Fibroblast of skin of left biceps (primary cell): ENCODE results near the gene TNFRSF12A.
"Not testable (repeated sequence)": the region's sequence is repeated elsewhere in the genome, so short reads cannot be mapped to it uniquely, and the experiment has no call there.

Source experiments
- DNase-seq, 2 experiments: peaks; one replicate each; pipeline ENCODE4 v3.0.0-alpha.2; 2013; ENCODE audit warnings: low read depth in 2 of 2

TNFRSF12A gene

DNA sequence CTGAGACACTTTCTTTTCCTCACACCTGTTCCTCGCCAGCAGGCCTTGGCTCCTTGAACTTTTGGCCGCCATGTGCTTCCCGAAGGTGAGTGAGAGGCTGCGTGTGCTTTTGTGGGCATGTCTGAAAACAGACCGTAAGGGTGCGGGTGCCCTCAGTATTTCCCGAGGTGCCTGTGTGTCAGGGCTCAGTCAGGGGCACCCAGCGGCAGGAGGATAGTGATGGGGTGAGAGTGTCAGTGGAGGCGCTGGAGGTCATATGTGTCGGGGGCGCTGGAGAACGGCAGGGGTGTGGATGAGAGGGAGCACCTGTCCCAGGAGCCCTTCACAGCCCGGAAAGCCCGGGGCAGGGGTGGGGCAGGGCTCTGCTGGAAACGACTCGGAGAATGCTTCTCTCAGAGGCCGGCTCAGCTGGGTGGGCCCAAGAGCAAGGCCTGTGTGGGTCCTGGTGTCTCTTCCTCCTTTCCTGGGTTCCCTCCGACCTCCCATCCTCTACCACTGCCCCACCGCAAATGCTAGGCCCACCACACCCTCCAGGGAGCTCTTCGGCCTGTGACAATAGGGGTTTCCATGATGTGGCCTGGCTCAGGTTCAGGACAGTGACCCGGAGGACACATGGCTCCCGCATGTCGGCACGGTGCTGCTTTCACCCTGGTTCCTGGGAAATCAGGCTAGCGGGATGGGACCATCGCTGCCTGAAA, 45.7 kb downstream of the TNFRSF12A start:
- no peak for DNase-seq

DNA sequence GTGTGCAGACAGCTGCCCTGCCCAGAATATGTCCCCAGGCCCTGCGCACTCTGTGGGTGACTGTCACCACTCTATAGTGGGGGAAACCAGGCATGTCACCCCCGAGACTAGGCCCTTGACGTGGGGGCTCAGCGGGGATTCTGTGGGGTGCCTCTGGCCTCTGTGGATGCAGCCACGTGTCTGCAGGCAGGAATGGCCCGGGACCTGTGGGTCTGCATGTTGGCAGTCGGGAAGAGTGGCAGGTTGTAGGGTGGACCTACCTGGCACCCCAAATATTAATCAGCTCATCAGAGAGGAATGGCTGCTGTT, 46.2 kb downstream of the TNFRSF12A start:
- DNase-seq, result no peak

DNA sequence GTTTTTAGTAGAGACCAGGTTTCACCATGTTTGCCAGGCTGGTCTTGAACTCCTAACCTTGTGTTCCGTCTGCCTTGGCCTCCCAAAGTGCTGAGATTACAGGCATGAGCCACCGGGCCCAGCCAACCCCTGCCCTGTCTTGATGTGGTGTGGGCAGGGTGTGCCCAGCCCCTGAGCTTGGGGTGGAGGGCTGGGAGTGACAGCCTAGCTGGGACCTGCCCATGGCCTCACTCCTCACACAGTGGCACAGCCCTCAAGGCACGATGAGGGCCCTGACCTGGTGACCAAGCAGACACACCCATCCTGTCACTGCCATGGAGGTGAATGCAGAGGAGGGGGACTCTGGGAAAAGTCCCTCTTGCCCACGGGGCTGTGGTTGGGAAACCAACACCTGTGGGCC, 48.3 kb downstream of the TNFRSF12A start:
- DNase-seq, result no peak

DNA sequence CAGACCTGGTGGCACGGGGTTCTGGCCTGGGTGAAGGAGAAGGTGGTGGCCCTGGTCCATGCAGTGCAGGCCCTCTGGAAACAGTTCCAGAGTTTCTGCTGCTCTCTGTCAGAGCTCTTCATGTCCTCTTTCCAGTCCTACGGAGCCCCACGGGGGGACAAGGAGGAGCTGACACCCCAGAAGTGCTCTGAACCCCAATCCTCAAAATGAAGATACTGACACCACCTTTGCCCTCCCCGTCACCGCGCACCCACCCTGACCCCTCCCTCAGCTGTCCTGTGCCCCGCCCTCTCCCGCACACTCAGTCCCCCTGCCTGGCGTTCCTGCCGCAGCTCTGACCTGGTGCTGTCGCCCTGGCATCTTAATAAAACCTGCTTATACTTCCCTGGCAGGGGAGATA, 49.0 kb downstream of the TNFRSF12A start:
- not testable (repeated sequence) for DNase-seq

DNA sequence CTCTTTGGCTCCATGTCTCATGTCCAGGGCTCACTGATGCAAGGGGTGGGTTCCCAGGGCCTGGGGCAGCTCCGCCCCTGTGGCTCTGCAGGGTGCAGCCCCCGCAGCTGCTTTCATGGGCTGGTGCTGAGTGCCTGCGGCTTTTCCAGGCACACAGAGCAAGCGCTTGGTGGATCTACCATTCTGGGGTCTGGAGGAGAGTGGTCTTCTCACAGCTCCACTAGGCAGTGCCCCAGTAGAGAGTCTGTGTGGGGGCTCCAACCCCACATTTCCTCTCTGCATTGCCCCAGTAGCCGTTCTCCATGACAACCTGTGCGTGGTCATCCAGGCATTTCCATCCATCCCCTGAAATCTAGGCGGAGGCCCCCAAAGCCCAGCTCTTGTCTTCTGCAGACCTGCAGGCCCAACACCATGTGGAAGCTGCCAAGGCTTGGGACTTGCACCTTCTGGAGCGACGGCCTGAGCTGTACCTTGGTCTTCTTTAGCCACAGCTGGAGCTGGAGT, 50.5 kb downstream of the TNFRSF12A start:
- DNase-seq, result no peak

DNA sequence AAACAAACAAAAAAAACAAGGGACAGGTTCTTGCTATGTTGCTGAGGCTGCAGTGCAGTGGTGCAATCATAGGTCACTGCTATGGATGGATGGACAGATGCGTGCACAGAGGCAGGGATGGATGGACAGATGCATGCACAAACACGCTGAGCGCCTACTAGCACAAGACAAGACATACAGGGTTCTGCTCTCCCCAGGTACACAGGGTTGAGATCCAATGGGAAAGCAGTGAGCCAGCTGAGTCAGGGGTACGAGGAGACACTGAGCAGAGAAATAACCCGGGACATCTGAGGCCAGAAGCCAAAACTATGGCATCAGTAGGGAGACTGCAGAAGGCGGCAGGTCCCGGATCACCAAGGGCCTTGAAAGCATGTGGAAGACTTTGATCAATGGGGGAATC, 51.5 kb downstream of the TNFRSF12A start:
- DNase-seq, result no peak
